CD14-positive monocyte (primary cell): ENCODE measurements around the gene ZFP36L2. TPM values are rescaled to one million over a fixed set of nuclear protein-coding genes. Genes with fewer than 3 reads are reported as not detected.

Source experiments
- DNase-seq, 3 donors: peaks; one replicate each; pipeline ENCODE4 v3.0.0-alpha.2; 2011 to 2022
- H2AFZ ChIP-seq: 2 replicates; pipeline ENCODE4 v1.6.0; 2012; ENCODE audit warnings: mild to moderate bottlenecking, low read depth, low read length, inconsistent platforms; ENCODE audit not compliant: insufficient read depth, poor library complexity, severe bottlenecking
- H3K27ac ChIP-seq, 2 donors: 1 replicate in 1 of 2; 2 replicates in 1 of 2; pipeline ENCODE4 v1.5.1; 2012 to 2013; ENCODE audit warnings: low read length in 2 of 2, control low read depth in 1 of 2, inconsistent platforms in 1 of 2, low read depth in 1 of 2, mild to moderate bottlenecking in 1 of 2
- H3K27me3 ChIP-seq, 2 donors: one replicate each; pipeline versions ENCODE4 v1.6.0 to v1.6.1; 2011 to 2013; ENCODE audit warnings: low read length in 2 of 2; ENCODE audit not compliant: control insufficient read depth in 2 of 2, insufficient read depth in 2 of 2
- H3K36me3 ChIP-seq, 2 donors: replicated peaks in 1 of 2; 1 replicate in 1 of 2; 2 replicates in 1 of 2; pipeline versions ENCODE4 v1.5.1 to v1.6.1; 2012 to 2013; ENCODE audit warnings: low read length in 2 of 2, control low read depth in 1 of 2, inconsistent platforms in 1 of 2, mild to moderate bottlenecking in 1 of 2; ENCODE audit not compliant: insufficient read depth in 2 of 2, control insufficient read depth in 1 of 2
- H3K4me1 ChIP-seq, 2 donors: 1 replicate in 1 of 2; 2 replicates in 1 of 2; pipeline versions ENCODE4 v1.5.1 to v1.6.1; 2012 to 2013; ENCODE audit warnings: low read length in 2 of 2, control low read depth in 1 of 2, inconsistent platforms in 1 of 2, mild to moderate bottlenecking in 1 of 2, moderate library complexity in 1 of 2; ENCODE audit not compliant: insufficient read depth in 2 of 2, control insufficient read depth in 1 of 2
- H3K4me2 ChIP-seq: replicated peaks from 2 replicates; pipeline ENCODE3; 2012; ENCODE audit warnings: low read length, moderate library complexity, mild to moderate bottlenecking; ENCODE audit not compliant: poor library complexity, severe bottlenecking; ENCODE audit errors: extremely low read depth
- H3K4me3 ChIP-seq, 3 experiments: fragments of 200-600 bp in 1 of 3; sonication (generic) in 1 of 3; replicated peaks in 1 of 3; 1 replicate in 2 of 3; 2 replicates in 1 of 3; pipeline ENCODE4 v1.5.1; 2011 to 2013; ENCODE audit warnings: low read length in 3 of 3, mild to moderate bottlenecking in 3 of 3, control low read depth in 2 of 3, low read depth in 2 of 3, inconsistent platforms in 1 of 3, moderate library complexity in 1 of 3
- H3K79me2 ChIP-seq: 2 replicates; pipeline ENCODE4 v1.6.0; 2012; ENCODE audit warnings: mild to moderate bottlenecking, control low read depth, inconsistent platforms, low read length, moderate library complexity; ENCODE audit not compliant: insufficient read depth
- H3K9ac ChIP-seq: 2 replicates; pipeline ENCODE4 v1.6.0; 2017; ENCODE audit warnings: low read length, mild to moderate bottlenecking; ENCODE audit not compliant: insufficient read depth, poor library complexity, severe bottlenecking
- H3K9me3 ChIP-seq, 2 donors: replicated peaks in 1 of 2; 1 replicate in 1 of 2; 2 replicates in 1 of 2; pipeline versions ENCODE4 v1.5.1 to v1.6.1; 2012 to 2013; ENCODE audit warnings: low read length in 2 of 2, control low read depth in 1 of 2; ENCODE audit not compliant: control insufficient read depth in 1 of 2, insufficient read depth in 1 of 2
- H4K20me1 ChIP-seq: 2 replicates; pipeline ENCODE4 v1.6.0; 2012; ENCODE audit warnings: mild to moderate bottlenecking, low read length, control low read depth, moderate library complexity; ENCODE audit not compliant: insufficient read depth
- H3K27ac Mint-ChIP-seq, 7 donors: one replicate each; pipeline ENCODE4 v1.8.0; 2020; ENCODE audit warnings: mild to moderate bottlenecking in 7 of 7, mixed read lengths in 7 of 7, moderate library complexity in 6 of 7, inconsistent platforms in 2 of 7
- H3K27me3 Mint-ChIP-seq, 3 donors: one replicate each; pipeline ENCODE4 v1.8.0; 2021 to 2022; ENCODE audit warnings: low read depth in 3 of 3, mild to moderate bottlenecking in 3 of 3, mixed read lengths in 3 of 3, moderate library complexity in 3 of 3, inconsistent platforms in 1 of 3
- H3K36me3 Mint-ChIP-seq, 2 donors: one replicate each; pipeline ENCODE4 v1.8.0; 2020; ENCODE audit warnings: mixed read lengths in 2 of 2, inconsistent platforms in 1 of 2, mild to moderate bottlenecking in 1 of 2
- H3K4me1 Mint-ChIP-seq: one replicate; pipeline ENCODE4 v1.8.0; 2020; ENCODE audit warnings: mild to moderate bottlenecking, mixed read lengths
- H3K4me3 Mint-ChIP-seq, 2 donors: one replicate each; pipeline ENCODE4 v1.8.0; 2020; ENCODE audit warnings: mild to moderate bottlenecking in 2 of 2, mixed read lengths in 2 of 2, moderate library complexity in 1 of 2
- H3K9me3 Mint-ChIP-seq, 7 donors: one replicate each; pipeline ENCODE4 v1.8.0; 2020 to 2022; ENCODE audit warnings: mixed read lengths in 7 of 7, mild to moderate bottlenecking in 6 of 7, moderate library complexity in 6 of 7, inconsistent platforms in 2 of 7
- WGBS: methylation state at CpG from one replicate; pipeline ENCODE4 v1.1.5; 2013; ENCODE audit warnings: missing lambda C conversion rate; ENCODE audit not compliant: insufficient coverage; 5-methylcytosine and 5-hydroxymethylcytosine counted together
- intact Hi-C, 2 donors: fragments of 100-400 bp; cut with micrococcal nuclease; formaldehyde crosslinking; loops; one replicate each; pipeline versions ENCODE4 v1.15.0 to v1.15.1; 2023
- polyA plus RNA-seq, 3 donors: library from polyadenylated mRNA; depleted of rRNA in 1 of 3; unstranded in 2 of 3; stranded (reverse) in 1 of 3; fragments of 300-500 nt in 2 of 3; fragments of >200 nt in 1 of 3; fragmentation: Illumina TruSeq in 2 of 3; gene quantifications; 1 replicate in 2 of 3; 2 replicates in 1 of 3; pipeline ENCODE4 v1.2.3, GENCODE V29; 2012 to 2021
- TF ChIP-seq, protein P1 (sequence below): fragments of 200-600 bp; IDR thresholded peaks from one replicate; pipeline ENCODE4 v1.8.0; 2022; ENCODE audit warnings: antibody characterized with exemption, mild to moderate bottlenecking

ZFP36L2 gene
- polyA plus RNA-seq, 3 donors = 84.4 to 150 (median 88.3) TPM

DNA sequence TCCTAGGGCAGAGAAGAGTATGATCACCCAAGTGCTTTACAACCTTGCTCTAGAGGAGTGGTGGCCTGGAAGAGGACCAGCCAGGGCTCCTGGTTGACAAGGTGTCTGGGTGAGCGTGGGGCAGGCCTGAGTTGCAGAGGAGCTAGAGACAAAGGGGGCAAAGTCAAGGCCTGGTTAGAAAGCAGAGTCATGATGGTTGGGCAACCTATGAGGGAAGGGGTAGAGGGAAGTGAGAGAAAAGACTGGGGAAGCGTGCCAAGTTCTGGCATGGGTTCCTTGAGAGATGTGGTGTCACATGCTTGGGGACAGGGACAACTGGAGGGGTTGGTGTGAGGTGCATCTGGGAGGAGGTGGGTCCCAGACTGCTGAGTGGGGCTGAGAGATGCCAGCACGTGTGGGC lies 13.5 kb downstream of the ZFP36L2 start:
- intact Hi-C loops = loop anchor here (5.0 to 10.0 kb wide), 2 partner anchors 41 to 398 kb away; no protein-coding TSS in a partner anchor
- Histone ChIP-seq H4K20me1 (no peaks in the 10 kb centered on the region), H3K4me3 (peak overlapping the region in 1 of 3 experiments; percentile 29), H3K4me2 (peak overlapping the region; percentile 34), H3K9me3 (no peaks in the 10 kb centered on the region), H2AFZ (no peak overlapping the region), H3K79me2 (peaks cover 37% of the 10 kb centered on the region), H3K27me3 (no peaks in the 10 kb centered on the region), H3K27ac (peak overlapping the region; percentile 92 to 93), H3K4me1 (peaks cover 81 to 88% of the 10 kb centered on the region in 2 donors), H3K9ac (peak overlapping the region; percentile 48), H3K36me3 (no peaks in the 10 kb centered on the region)
- H3K27me3 Mint-ChIP-seq = no peaks in the 10 kb centered on the region
- peak overlapping the region in 1 of 2 donors; percentile 67 for H3K4me3 Mint-ChIP-seq
- H3K9me3 Mint-ChIP-seq = peaks cover 0 to 2% (median 0%) of the 10 kb centered on the region in 7 donors
- TF ChIP-seq, protein P1, sequence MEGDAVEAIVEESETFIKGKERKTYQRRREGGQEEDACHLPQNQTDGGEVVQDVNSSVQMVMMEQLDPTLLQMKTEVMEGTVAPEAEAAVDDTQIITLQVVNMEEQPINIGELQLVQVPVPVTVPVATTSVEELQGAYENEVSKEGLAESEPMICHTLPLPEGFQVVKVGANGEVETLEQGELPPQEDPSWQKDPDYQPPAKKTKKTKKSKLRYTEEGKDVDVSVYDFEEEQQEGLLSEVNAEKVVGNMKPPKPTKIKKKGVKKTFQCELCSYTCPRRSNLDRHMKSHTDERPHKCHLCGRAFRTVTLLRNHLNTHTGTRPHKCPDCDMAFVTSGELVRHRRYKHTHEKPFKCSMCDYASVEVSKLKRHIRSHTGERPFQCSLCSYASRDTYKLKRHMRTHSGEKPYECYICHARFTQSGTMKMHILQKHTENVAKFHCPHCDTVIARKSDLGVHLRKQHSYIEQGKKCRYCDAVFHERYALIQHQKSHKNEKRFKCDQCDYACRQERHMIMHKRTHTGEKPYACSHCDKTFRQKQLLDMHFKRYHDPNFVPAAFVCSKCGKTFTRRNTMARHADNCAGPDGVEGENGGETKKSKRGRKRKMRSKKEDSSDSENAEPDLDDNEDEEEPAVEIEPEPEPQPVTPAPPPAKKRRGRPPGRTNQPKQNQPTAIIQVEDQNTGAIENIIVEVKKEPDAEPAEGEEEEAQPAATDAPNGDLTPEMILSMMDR = no peak
- H3K4me1 Mint-ChIP-seq = peaks cover 73% of the 10 kb centered on the region
- WGBS = 3% methylated on average over 2 of the region's 3 CpGs
- peaks cover 0 to 3% of the 10 kb centered on the region in 2 donors for H3K36me3 Mint-ChIP-seq
- peak; percentile 93 to 98 (median 96) for DNase-seq
- peak overlapping the region; percentile 98 to 99 (median 98) for H3K27ac Mint-ChIP-seq

DNA sequence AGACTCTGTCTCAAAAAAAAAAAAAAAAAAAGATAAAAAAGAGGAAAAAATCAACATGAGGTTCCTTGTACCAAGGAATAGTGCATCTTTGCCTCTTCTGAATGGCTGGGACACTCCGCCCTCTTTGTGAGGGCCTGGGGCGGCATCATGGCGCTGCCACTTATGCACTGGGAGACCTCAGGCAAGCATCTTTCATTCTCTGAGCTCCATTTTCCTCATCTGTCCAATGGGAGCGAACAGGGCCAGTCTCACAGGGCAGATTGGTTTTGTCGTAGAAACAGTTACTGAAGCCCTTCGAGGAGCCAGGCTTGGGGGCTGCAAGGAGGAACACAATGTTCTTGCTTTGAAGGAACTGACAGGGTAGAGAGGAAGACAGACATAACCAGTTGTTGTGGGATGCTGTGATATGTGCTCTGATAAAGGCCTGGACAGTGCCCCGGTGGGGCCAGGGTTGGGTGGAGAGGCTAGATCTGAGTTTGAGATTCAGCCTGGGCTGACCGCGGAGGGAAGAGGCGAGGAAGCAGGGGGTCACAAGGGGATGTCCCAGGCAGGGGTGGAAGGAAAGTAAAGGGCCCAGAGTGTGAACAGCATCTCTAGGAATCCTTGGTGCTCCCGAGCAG lies 14.1 kb downstream of the ZFP36L2 start:
- Mint-ChIP-seq H3K4me1 (peaks cover 72% of the 10 kb centered on the region), H3K27me3 (no peaks in the 10 kb centered on the region), H3K27ac (peak overlapping the region; percentile 98 to 99 (median 98)), H3K36me3 (peaks cover 0 to 3% of the 10 kb centered on the region in 2 donors), H3K4me3 (peak overlapping the region; percentile 31 to 67), H3K9me3 (peaks cover 0 to 2% (median 0%) of the 10 kb centered on the region in 7 donors)
- TF ChIP-seq, protein P1 = no peak
- H3K27ac ChIP-seq = peak overlapping the region; percentile 92 to 93
- no peak for DNase-seq
- intact Hi-C loops = loop anchor here (5.0 to 10.0 kb wide), 2 partner anchors 40 to 398 kb away; no protein-coding TSS in a partner anchor
- H3K9ac ChIP-seq = peak overlapping the region; percentile 48
- H4K20me1 ChIP-seq = no peaks in the 10 kb centered on the region
- peak overlapping the region in 1 of 3 experiments; percentile 29 for H3K4me3 ChIP-seq
- no peaks in the 10 kb centered on the region for H3K36me3 ChIP-seq
- H3K79me2 ChIP-seq = peaks cover 31% of the 10 kb centered on the region
- peaks cover 79 to 88% of the 10 kb centered on the region in 2 donors for H3K4me1 ChIP-seq
- no peaks in the 10 kb centered on the region for H3K27me3 ChIP-seq
- H3K4me2 ChIP-seq = peak overlapping the region; percentile 34
- WGBS = 24% methylated on average over 8 of the region's 11 CpGs
- no peak overlapping the region for H2AFZ ChIP-seq
- no peaks in the 10 kb centered on the region for H3K9me3 ChIP-seq
